HG02588 (cell line): ENCODE measurements around the gene SLC1A7.

Source experiments
- ATAC-seq: cut with Tn5 transposase; IDR thresholded peaks from one replicate; pipeline ENCODE4 v1.9.1; 2021; ENCODE audit warnings: mild to moderate bottlenecking, moderate library complexity; ENCODE audit not compliant: unreplicated experiment

Gene SLC1A7

DNA sequence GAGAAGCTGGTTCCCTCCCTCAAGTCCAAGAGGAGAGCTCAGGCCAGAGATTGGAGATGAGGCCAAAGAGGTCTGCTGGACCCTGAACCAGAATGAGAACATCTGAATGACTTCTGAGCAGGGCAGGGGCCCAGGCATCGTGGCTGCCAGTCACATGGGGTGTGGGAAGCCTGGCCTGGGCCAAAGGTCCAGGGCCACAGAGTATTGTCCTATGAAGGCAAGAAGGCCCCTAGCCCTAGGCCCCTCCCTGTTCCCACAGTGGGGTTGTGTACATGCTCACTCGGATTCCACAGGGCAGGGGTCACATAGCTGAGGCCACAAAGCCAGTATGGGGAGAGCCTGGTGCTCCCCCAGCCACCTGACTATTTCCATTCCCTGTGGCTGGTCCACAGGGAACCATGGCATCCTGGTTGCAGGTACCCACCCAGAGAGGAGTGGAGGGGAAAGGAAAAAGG, 18.5 kb upstream of the SLC1A7 start:
- ATAC-seq, result no peak

DNA sequence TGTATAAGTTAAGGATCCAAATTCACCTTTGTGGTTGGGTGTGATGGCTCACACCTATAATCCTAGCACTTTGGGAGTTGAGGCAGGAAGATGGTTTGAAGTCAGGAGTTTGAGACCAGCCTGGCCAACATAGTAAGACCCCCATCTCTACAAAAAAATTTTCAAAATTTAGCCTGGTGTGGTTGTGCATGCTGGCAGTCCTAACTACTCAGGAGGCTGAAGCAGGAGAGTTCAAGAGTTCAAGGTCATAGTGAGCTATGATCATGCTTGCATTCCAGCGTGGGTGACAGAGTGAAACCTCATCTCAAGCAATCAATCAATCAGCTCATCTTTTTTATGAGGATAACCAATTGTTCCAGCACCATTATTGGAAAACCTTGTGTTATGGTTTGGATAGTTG, 16.5 kb upstream of the SLC1A7 start:
- ATAC-seq, result no peak

DNA sequence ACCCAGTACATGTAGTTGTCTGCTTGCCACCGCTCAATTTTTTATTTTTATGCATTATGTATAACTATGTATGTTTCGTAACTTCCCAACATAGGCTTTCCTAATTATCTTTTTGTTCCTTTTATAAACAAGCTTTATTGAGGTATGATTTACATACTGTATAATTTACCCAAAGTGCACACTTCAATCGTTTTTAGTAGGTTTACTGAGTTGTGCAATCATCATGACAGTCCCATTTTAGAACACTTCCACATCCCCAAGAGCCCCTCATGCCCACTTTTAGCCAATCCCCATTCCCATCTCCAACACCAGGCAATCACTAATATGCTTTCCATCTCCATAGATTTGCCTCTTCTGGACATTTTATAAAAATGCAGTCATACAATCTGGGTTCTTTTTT, 14.3 kb upstream of the SLC1A7 start:
- ATAC-seq, result no peak

DNA sequence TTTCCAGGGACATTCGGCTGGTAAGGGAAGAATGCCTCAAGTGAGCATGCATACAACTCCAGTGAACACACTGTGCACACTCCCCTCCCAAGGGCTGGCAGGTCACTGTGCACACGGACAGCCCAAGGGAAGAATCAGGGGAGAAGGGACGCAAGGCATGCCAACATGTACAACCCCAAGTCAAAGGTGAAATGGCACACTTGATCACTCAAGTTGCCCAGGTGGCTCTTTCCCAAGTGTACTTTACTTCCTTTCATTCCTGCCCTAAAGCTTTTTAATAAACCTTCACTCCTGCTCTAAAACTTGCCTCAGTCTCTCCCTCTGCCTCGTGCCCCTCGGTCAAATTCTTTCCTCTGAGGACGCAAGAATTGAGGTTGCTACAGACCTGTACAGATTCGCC, 13.5 kb upstream of the SLC1A7 start:
- ATAC-seq, result no peak

DNA sequence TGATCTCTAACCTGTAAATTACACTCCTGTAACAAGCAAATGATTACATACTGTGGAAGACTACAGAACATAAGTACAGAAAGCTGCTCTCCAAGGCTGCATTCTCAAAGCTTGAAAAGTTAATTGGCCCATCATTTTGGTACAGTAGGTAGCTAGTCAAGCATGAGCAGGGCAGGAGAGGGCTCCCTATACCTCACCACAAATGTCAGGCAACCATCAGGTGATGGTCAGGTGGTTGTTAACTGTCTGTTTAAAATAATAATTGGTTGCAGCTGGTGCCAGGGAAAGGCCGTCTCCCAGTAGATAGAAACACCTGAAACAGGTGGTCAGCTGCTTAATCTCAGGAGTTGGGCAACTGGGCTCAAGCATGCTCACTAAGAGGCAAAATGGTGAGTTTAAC, 13.1 kb upstream of the SLC1A7 start:
- ATAC-seq, result no peak

DNA sequence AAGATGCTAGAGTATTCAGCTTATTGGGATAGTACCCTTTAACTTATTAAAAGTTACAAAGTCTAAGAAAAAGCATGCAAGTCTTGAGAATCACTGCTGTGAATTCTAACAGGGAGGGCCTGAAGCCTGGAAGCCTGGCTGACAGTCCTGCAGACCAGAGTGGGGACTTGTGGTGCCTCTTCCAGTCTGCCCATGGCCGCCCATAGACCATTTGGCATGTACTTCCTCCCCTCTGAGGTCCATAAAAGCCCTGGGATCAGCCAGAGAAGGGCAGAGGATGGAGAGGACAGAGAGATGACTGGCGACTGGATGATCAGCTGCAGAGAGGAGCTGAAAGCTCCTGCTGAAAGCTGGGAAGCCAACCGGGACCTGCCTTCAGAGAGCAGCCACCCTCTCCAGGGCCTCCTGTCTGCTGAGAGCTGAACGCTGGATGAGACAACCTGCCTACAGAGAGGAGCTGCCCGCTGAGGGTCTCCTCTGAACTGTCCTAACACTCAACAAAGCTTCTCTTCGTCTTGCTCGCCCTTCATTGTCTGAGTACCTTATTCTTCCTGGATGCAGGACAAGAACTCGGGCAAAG, 12.5 kb upstream of the SLC1A7 start:
- ATAC-seq, result no peak

DNA sequence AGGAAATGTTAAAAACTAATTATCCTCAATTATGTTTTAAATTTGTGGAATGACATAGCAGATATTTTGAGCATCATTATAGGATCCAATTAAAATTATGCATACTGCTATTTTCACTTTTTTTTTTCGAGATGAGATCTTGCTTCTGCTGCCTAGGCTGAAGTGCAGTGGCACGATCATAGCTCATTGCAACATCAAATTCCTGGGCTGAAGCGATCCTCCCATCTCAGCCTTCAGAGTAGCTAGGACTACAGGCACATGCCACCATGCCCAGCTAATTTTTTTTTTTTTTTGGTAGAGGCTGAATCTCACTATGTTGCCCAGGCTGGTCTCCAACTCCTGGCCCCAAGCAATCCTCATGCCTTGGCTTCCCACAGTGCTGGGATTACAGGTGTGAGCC, 11.3 kb upstream of the SLC1A7 start:
- ATAC-seq, result no peak

DNA sequence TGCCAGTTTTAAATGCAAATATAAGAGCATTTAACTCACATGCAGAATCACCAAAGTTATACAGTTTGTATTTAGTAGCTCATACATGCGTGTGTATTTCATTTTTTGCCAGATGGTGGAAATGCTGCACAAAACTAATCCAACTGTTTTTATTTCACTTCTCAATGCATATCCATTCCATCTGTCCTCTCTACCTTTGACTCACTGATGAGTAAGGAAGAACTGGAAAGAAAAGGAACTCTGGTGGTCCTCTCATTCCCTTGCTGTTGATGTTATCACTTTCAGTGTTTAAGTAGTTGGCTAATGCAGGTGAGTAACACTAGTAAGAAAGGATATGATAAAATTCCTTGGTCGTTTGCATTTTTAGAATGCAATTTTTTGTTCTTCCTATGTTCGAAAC, 5.7 kb upstream of the SLC1A7 start:
- no peak for ATAC-seq

DNA sequence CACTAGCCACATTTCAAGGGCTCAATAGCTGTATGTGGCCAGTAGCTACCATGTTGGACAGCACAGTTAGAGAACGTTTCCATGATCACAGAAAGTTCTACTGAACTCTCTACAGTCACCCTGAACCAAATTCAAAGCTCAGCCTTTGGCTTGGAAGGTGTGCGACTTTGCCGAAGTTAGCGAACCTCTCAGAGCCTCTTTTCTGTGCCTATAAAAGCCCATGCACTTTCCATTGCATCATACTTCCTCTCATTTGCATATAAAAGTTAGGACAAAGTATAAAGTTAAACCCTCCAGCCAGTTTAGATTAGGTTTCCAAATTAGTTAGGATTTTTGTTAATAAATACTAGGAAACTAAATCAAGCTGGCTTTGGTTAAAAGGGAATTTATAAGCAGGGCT, 4.7 kb upstream of the SLC1A7 start:
- ATAC-seq, result no peak

DNA sequence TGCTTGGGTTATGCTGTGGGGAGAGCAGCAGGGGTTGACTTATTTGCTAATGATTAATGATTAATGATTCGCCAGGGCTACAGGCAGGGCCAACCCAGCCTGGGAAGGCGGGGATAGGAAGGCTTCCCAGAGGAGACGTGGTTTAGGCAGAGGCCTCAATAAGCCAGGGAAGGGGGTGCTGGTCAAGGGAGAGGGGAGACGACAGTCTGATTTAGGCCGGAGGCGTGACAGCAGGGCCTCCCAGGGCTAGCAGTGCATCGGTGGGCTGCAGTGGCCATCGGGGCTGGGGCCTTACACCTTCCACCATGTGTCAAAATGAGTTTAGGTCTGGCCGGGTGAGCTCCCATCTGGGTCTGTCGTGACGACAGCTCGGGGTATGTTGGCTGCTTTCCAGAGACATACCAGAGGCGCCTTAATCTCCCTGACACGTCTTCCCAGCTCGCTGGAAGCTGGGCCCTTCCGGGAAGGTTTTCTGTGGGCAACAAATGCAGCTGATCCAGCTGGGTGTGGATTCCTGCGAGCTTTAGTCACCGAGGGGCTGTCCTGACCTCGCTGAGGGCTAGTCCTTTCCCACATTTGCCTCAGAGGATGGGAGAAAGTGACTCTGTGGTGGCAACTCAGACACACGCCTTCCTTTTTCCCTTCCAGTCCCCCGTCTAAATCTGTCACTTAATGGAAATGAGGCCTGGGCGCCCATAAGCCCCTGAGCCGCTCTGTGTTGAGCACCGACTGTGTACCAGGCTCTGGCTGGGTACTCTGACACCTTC, 3.7 kb upstream of the SLC1A7 start:
- no peak for ATAC-seq

DNA sequence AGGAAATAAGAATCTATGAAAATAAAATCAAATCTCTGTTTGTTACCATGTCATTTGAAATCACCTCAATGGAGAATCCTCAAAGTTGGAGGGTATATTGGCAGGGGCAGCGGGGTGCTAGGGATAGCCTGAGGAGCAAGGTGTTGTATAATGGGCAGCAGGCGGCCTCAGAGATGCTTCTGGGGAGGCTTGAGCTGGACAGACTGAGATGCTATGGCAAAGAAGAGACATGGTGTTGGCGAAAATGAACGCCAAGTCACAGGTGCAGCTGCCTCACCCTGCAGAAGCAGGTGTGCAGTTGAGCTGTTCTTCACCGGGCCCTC, 3.1 kb upstream of the SLC1A7 start:
- ATAC-seq, result no peak

DNA sequence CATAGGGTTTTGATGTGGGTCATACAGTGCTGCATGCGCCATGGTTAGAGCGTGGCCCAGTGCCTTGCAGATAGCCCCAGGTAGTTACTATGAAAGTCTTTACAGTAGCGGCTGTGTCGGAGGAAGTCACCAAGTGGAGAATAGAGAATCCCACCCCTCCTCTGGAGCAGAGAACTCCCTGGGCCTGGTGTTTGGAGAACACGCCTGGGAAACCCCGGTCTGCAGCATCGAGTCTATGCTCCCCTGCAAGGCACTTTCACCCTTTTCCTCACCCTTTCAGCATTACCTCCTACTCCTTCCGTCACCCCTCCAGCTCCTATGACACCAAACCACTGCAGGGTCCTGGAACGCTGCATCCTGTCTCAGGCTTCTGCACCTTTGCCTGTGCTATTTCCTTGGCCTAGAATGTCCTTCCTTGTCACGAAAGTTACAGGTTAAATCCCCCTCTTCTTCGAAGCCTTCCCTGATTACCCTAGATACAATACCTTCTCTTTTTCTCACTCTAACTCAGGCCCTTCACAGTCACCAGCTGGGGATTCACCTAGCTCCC, 2.7 kb upstream of the SLC1A7 start:
- ATAC-seq, result no peak

DNA sequence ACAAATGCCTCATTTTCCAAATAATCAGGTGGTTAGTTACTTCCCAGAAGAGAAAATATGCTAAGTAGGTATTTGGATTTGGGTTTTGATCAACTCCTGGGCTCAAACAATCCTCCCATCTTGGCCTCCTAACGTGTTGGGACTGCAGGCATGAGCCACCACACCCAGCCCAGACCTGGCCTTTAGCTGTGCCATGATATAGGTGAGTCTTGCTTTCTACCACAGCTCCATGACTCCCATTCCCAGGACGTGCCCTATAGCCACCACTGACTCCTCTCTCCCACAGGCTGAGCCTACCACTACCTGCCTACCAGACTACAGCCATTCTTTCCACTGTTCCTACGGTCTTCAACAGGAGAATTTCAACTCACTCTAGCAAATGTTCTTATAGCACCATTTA, 1.8 kb upstream of the SLC1A7 start:
- ATAC-seq, result no peak

DNA sequence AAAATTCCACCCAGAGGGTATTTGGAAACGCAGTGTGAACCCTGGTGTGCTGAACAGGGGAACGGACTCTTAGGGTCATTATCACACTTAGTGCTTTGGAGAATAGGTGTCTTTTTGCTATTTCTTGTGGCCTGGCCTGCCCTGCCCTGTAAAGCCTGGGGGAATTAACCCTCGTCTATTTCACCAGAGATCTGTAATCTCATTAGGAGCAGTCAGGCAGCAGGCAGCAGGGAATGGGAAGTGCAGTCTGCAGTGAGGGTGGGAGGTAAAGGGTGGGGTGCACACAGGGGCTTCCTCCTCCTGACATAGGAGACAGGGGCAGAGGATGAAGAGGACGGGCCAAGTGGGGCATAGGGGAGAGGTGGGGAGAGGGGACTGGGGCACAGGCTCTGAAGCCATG, 1.1 kb upstream of the SLC1A7 start:
- no peak for ATAC-seq

DNA sequence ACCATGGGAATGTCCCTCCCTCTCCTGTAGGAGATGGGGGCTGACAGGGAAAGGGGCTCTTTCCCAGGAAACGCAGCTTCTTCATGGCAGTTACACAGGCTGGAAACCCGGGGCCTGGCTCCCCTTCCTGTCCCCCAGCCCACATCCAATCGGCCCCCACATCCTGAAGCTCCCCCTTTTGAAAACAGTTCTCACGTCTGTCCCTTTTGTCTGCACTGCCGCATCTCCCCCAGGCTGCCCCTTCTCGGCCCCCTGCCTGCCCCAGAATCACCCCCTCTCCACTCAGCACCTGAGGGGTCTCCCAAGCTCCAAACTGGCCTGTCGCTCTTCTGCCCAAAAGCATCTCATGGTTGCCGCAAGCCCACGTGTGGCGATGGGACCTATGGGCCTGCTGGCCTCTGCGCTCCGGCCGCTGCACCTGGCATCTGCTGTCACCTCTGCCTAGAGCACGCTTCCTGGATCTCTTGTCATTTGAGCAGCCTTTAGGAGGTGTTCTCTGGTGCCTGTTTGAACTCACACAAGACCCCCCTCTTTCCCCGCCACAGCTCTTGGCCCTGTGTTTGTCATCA, 867 bp downstream of the SLC1A7 start:
- no peak for ATAC-seq

DNA sequence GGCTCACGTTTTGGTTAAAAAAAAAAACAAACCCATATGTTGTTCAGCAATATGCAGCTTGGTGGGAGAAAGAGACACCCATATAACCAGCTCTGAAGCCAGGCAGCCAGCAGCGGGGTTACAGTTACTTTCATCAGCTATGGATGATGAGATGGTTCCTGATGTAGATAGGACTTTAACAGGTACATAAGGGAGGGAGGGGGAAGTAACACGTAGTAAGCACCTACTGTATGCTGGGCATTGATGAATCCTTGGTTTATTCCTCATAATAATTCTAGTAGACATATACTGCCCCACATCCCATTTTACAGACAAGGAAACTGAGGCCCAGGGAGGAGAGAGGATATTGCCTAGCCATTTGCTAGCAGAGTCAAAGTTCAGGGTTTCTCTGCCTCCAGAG, 2.0 kb downstream of the SLC1A7 start:
- no peak for ATAC-seq

DNA sequence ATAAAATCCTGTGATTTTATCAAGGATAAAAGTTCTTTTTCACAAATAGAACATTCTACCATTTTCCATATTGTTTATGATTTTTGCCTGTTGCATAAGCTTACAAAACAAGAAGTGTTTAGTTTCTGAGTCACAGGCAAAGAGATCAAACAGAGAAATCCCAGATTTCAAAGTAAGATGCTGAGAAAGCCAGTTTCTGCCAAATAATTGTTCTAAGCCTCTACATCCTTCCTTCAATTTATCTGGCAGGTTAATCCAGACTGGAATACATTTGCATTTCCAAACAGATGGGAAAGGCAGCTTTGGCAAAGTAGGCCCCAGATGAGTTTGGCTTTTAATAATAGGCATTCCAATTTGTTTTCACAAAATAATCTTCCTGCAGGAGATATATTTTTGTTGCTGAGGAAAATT, 2.5 kb downstream of the SLC1A7 start:
- ATAC-seq, result no peak

DNA sequence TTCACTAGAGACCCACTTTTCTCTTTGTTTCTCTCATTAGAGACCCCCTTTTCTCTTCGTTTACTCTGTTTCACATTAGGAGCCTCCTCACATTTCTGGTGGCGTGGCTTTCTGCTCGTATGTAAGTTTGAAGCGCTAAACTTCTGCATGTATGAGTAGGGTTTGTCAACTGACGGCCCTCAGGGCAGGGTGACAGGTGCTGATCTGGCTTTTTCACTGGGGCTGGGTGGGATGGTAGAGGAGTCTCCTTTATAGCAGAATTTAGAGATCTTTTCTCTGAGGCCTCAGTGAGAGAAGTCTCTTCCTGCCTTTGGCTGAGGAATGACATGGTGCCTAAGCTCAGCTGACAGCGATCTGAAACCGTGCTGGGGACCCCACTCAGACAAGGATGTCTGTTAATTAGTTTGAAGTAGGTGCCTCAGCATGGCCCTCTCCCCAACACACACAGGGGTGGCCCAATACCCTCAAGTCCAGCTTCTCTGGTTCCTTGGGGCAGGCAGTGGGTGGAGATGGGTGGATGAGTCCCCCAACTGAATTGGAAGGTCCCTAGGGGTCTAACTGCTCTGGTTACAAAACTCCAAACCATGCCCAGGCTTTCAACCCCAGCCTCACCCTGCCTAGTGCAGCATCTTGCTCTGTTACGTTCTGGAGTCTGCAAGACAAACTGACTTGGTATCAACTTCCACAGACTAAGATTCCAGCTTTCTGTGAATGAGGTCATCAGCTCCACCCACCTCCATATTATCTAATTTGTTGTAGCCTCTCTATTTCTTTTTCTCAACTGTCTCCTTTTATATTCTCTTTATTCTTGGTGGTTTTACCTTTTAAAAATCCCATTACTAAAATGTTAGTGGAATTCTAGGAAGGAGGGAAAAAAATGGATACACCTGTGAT, 3.2 kb downstream of the SLC1A7 start:
- no peak for ATAC-seq

DNA sequence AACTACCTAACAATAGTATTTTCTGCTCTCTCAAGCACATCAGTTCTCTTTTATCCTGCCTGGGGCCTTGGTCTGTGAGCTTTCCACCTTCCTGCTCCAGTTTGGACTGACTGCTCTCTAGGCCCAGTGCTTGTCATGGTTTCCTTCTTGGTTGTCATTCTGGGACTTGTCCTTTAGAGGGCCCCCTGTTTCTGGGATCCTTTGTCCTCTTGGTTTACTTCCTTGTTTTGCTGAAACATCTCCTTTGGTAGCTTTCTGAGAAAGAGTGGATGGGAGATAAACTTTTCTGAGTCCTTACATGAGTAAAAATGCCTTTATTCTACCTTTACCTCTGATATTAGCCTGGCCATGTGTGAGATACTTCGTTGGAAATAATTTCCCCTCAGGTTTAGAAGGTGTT, 4.7 kb downstream of the SLC1A7 start:
- ATAC-seq, result no peak

DNA sequence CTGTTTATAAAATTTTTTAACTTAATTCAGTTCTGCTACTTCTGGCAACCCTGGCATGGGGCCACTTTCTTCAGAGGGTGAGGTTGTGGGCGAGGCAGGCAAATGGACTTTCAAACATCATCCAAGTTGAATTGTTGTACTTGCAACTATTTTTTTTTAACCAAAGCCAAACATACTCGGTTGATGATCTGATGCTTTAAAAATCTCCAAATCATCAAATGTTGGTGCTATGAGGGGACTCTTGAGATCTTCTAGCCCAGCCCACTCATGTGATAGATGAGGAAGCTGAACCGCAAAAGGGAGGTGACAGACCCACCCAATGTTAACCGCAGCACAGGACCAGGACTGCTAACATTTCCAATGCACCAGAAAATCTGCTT, 6.7 kb downstream of the SLC1A7 start:
- no peak for ATAC-seq

DNA sequence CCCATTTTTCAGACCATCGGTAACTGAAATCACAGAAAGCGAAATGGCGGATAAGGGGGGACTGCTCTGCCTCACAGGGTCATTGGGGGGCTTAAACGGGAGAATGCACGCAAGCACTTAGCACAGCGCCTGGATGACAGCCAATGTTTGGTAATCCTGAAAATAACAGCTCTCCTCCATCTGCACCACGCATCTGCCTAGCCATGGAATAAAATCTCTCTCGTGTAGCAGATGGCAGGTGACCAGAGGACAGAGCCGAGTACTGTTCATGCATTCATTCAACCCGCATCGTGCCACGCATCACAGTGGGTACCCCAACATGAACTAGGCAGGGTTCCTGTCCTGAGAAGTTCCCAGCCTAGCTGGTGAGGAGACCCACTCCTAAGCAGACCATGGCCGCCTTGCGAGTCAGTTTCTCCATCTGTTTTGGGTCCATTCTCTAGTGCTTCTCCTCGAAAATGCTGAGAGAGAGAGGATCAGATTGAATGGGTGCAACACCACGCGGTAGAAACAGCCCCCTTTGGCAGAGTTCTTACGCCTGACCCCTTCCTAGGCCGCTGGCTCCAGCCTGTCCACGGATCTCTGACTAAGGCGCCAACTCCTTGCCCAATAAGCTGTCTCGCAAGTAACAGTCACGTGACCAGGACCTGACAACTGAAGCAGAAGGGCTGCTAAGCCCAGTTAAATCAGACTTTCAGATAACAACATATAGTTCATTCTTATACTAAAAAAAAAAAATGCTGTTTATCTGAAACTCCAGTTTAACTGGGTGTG, 7.3 kb downstream of the SLC1A7 start:
- no peak for ATAC-seq
